Fibroblast of skin of left quadriceps (primary cell): Measurements from ENCODE around the gene MYO5B.

ENCODE experiments used
- DNase-seq, 2 experiments: peaks; one replicate each; pipeline ENCODE4 v3.0.0-alpha.2; 2013; ENCODE audit warnings: low read depth in 2 of 2

The MYO5B gene

DNA sequence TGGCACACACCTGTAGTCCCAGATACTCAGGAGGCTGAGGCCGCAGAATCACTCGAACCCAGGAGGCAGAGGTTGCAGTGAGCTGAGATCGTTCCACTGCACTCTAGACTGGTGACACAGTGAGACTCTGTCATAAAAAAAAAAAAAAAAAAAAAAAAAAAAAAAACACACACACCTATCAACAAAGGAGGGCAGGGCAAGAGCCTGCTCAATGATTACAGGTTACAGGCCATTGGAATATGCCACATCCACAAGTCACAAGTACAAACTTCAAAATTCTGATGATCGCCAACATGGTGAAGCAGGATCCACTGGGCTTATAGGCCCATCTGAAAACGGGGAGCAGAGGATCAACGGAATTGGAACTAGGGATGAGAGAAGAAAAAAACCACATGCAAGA lies 6.3 kb downstream of the MYO5B start:
- DNase-seq = no peak

- no peak for DNase-seq
These were observed 7.3 kb downstream of the MYO5B start for GRCh38 chr18:50187659-50188058.

GRCh38 chr18:50186385-50186784 lies 8.6 kb downstream of the MYO5B start:
- no peak for DNase-seq

DNA sequence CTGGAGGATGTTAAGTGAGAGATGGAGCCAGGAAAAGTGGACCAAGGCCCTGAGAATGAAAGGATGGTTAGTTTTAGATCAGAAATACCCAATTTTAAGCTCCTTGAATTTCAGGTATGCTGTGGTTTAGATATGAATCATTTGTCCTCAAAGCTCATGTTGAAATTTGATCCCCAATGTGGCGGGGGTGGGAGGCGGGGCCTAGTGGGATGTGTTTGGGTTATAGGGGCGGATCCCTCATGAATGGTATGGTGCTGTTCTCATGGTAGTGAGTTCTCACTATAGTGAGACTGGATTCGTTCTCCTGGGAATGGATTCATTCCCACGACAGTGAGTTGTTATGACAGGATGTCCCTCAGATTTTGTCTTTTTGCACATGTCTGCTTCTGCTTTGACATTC lies 11.4 kb downstream of the MYO5B start:
- peak in 1 of 2 experiments; percentile 3 for DNase-seq

DNA sequence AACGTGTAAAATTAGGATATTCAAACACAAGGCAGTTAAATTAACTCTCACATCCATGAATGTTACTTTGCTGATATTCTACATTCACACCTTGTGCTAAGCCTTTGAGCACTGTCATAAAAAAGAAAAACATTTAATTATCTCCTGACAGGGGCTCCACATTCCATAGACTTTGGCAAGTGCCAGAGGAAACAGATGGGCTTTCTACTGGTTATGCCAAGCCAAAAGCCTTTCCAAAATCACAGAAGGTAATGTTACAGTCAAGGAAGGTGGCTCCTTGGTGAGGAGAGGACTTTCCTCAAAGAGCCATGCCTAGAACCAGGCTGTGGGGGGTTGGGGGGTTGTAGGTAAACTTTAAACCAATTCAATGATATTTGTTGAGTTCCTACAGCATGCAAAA lies 12.4 kb downstream of the MYO5B start:
- no peak for DNase-seq

DNA sequence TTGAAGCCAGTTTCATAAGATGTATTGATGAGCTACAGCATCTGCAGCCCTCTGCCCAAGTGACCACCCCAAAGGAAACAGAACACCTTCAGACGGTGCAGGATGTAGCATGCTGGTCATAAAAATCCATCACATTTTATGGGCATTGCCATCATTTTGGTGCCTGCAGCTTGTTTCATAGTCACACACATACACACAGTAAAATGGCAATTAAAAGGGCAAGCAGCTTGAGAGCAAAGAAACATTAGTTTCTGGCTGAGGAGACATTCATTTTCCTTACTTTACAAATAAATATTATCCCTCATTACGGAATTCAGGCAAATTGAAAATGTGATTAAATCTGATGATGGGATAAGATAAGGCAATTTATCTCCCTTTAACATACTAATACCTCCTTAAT lies 13.4 kb downstream of the MYO5B start:
- DNase-seq = no peak

GRCh38 chr18:50179465-50179864 lies 15.5 kb downstream of the MYO5B start:
- DNase-seq = no peak

- DNase-seq = no peak
These were observed 17.5 kb downstream of the MYO5B start for GRCh38 chr18:50177294-50177992.

GRCh38 chr18:50172367-50172766 lies 22.6 kb downstream of the MYO5B start:
- no peak for DNase-seq

DNA sequence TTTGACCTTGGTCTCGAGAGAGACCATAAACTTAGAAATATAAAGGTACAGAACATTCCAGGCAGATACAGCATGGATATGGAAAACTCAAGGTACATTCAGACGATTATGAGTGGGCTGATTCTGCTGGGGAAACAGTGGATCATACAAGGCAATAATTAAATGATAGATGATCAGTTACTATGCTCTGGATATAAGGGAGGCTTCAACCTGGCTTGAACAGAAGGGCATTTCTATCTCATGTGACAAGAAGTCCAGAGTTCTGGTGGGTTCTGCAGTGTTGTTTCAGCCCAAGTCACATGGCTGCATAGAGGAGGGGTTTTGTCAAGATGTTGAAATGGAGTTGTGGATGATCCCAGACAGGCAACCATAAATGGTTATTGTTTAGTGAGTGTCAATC lies 23.5 kb downstream of the MYO5B start:
- DNase-seq = no peak

- no peak for DNase-seq
These were observed 24.9 kb downstream of the MYO5B start for GRCh38 chr18:50170004-50170403.

GRCh38 chr18:50169149-50169548 lies 25.8 kb downstream of the MYO5B start:
- DNase-seq = no peak

GRCh38 chr18:50167966-50168365 lies 27.0 kb downstream of the MYO5B start:
- no peak for DNase-seq

DNA sequence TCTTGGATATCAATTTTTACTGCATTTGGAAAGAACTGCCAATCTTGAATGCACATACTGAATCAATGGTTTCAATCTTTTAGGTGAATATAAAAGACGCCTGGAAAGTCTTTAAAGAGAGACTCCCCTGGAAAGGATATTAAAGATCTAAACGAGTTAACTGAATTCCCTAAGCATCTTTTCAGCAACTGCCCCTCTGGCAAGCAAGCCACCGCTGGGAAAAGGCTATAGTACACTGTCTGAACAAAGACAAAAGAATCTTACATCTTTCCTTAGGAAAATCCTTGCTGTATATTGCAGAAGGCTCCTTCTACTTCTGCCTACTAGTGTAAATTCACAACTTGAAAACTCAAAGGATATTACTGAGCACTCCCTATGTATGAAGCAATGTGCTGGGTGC lies 28.0 kb downstream of the MYO5B start:
- no peak for DNase-seq

DNA sequence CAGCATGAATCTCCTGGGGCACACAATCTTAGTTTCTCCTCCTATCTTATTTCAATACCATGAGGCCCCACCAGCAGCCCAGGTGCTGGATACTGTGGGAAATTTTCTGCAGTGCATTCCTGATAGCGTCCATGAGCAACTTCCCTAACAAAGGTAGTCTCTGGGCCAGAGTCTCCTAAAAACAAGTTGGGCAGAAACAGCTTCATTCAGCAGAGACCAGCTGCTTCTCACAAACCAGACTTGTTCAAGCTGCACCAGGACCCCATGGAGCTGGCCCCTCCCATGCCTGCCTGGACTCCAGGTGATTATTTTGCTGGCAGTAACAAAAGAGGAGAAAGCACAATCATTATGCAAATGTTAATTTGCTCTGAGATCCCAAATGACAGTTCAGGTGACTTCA lies 31.4 kb downstream of the MYO5B start:
- no peak for DNase-seq

DNA sequence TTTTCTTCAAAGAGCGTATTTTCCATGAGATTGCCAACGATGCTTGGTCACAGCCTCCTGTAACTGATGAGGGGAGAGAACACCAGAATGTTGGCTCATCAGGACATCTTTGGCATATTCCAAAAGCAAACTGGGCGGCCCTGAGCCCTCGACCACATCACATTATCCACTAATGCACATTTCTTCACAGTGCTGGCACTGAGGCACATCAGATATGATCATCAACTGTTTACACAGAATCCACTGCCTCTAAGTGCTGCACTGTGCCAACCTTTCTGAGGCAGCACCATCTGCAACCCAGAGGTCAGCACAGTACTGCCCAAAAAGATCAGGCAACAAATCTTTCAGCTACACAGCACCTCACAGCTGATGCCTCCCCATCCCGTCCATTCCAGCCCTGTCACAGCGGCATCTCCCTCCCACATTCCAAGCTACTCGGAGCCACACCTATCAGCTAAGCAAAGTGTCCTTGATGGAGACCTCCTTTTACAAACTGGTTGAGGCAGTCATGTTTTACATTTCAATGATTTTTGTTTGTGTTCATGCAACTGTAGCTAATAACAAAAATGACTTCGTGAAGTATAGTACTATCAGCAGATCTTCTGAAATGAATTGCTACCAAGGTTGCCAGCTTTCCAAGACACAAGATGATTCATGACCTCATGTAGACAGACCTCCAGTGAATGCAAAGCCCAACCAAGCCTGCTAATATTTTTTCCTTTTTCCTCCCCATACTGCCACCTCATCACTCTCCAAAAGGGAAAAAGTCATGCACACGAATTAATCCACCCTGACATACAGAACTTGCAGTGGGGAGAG lies 32.3 kb downstream of the MYO5B start:
- no peak for DNase-seq

DNA sequence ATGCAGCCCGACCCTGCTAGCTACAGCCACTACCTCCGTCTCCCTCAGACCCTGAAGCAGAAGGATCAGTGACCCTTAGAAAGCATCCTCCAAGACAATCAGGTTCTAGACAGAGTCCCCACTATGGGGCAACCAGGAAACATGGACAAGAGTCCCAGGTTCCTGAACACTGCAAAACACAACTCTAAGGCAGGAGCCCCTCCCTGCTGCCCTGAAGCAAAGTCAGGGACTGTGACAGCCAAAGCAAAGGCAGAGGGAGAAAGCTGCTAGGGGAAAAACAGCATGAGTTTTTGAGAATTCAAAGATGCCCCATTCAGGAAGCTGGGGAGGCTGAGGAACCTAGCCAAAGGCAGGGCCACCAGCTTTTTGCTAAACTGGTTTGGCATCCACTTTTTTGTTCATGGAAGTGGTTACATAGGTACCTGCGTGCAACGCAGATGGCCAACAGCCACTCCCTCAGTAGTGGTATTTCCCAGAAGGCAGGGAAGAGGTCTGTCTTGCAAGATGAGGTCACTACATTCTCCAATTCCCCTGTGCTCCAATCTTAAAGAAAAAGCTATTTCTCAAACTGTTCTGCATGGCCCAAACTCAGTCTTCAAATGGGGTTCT lies 33.2 kb downstream of the MYO5B start:
- DNase-seq = no peak

GRCh38 chr18:50159654-50160046 lies 35.3 kb downstream of the MYO5B start:
- DNase-seq = no peak

DNA sequence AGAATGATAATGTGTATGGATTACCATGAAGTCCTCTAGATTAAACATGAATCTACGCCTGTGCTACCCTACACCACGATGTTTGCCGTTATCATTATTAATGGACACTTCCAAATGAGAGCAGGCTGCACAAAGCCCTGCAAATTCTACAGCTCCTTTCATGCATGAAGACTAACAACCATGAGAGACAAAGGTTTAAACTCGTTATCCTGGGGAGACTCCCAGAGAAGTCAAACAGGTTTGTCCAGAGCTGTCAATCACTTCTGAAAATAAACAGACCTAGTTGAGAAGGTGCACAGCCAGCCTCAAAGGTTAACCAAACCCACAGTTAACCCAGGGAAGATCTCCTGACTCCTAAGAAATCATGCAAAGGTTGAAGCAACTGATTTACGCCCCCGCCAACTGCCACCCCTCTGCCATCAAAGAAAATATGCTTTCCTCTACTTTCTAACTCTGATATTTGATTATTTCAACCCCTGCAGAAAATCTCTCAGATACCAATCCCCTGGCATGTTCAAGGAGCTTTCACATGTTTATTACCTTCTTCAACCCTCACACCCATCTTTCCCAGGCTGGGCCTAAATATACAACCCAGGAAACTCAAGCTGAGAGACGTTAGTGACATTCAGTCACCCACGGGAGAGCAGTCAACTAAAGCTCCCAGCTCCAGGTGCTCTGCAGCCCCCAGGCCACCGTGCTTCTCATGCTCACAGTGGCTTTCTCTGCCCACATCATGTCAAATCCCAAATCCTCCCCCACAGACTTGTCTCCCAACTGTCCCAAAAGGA lies 35.9 kb downstream of the MYO5B start:
- DNase-seq = no peak

DNA sequence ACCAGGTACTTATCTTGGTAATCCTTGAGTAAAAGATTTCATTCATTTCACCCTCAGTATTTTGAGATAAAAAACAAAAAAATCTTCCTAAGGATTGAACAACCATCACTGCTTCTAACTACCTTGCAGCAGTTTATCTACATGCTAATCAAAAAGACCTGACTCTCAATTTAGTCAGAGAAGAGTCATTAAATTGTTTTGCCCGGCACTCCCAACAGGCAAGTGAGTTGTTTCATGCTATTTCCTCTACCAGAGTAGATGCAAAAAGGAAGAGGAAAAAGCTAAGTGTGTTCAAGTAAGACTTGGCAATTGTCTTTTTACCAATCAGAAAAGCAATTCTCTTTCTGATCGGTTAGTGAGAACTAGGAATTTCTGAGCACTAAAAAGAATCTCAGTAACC lies 39.5 kb downstream of the MYO5B start:
- no peak for DNase-seq

- DNase-seq = no peak
These were observed 40.5 kb downstream of the MYO5B start for GRCh38 chr18:50154420-50154819.

GRCh38 chr18:50152900-50153299 lies 42.0 kb downstream of the MYO5B start:
- DNase-seq = no peak
